ENCODE results near the gene SLC18A2. TPM values are rescaled to one million over a fixed set of nuclear protein-coding genes. Genes with fewer than 3 reads are reported as not detected.

Gene SLC18A2
- total and polyA plus RNA-seq, 7 donors = 0.23 to 1.4 (median 0.55) TPM

GRCh38 chr10:117222976-117223692, 17.8 kb upstream of the SLC18A2 start:
- intact Hi-C loops (cut with DNase I) = no loop called here
- H3K4me1 ChIP-seq = no peaks in the 10 kb centered on the region
- H3K9me3 ChIP-seq = no peaks in the 10 kb centered on the region
- peak; percentile 26 for DNase-seq
- H3K4me3 ChIP-seq = no peak overlapping the region
- 63 to 75% methylated on average over 4 of the region's 4 CpGs for WGBS, 2 donors
- peaks cover 0 to 6% (median 2%) of the 10 kb centered on the region in 3 donors for H3K27me3 ChIP-seq
- no peak overlapping the region for H3K27ac ChIP-seq
- TF ChIP-seq CTCF (IDR thresholded peaks at IDR 0.05) (no peak), POLR2AphosphoS5 (IDR thresholded peaks at IDR 0.05) (no peak)
- H3K36me3 ChIP-seq = no peaks in the 10 kb centered on the region

DNA sequence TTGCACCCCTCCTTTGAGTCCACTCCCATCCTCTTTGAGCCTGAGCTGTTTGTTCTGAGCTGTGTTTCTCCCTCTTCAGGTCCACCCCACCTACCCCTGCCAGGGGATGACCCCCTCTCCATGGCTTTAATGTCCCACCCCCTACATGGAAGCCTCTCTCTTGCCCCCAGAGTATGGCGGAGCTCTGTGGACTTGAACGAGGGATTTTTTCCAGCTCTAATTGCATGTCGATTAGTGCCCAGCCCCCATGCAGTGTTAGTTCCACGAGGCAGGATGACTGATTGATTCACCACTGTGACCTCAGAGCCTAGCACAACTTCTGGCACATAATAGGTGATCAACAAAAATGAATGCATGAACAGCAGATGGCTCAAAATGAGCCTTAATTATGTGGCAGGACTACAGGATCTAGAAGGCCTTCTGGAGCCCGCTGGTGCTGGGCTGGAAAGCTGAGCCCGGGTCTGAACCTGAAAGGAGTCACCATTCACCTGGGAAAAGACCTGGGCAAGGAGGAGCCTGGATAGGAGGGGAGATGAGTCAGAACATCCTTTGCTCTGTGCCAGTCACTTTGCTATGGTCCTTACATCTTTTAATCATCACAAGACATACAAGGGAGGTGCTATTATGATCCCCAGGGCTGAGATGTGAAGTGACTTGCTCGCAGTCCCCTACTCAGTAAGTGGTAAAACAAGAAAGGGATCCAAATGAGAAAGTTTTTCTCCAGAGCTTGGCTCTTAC, 17.1 kb upstream of the SLC18A2 start:
- H3K9me3 ChIP-seq = no peaks in the 10 kb centered on the region
- peak; percentile 9 for DNase-seq
- intact Hi-C loops (cut with DNase I) = no loop called here
- no peaks in the 10 kb centered on the region for H3K4me1 ChIP-seq
- 88% methylated on average over 7 of the region's 7 CpGs for WGBS, 2 donors
- no peaks in the 10 kb centered on the region for H3K36me3 ChIP-seq
- TF ChIP-seq POLR2AphosphoS5 (IDR thresholded peaks at IDR 0.05) = no peak
- no peak for TF ChIP-seq CTCF (IDR thresholded peaks at IDR 0.05)
- H3K27ac ChIP-seq = no peak overlapping the region
- H3K4me3 ChIP-seq = no peak overlapping the region
- peaks cover 0 to 2% (median 2%) of the 10 kb centered on the region in 3 donors for H3K27me3 ChIP-seq

GRCh38 chr10:117224881-117225280, 16.0 kb upstream of the SLC18A2 start:
- Histone ChIP-seq H3K27ac (no peak overlapping the region), H3K9me3 (no peaks in the 10 kb centered on the region), H3K4me1 (no peaks in the 10 kb centered on the region), H3K4me3 (no peak overlapping the region), H3K27me3 (peaks cover 0 to 2% (median 0%) of the 10 kb centered on the region in 3 donors), H3K36me3 (no peaks in the 10 kb centered on the region)
- no peak for TF ChIP-seq POLR2AphosphoS5 (IDR thresholded peaks at IDR 0.05)
- TF ChIP-seq CTCF (IDR thresholded peaks at IDR 0.05) = no peak
- TF ChIP-seq EP300 (IDR thresholded peaks at IDR 0.05) = no peak
- no peak for TF ChIP-seq POLR2A (IDR thresholded peaks at IDR 0.05)
- peak; percentile 41 for DNase-seq
- WGBS, 2 donors = 86 to 92% methylated on average over 3 of the region's 3 CpGs
- intact Hi-C loops (cut with DNase I) = no loop called here

DNA sequence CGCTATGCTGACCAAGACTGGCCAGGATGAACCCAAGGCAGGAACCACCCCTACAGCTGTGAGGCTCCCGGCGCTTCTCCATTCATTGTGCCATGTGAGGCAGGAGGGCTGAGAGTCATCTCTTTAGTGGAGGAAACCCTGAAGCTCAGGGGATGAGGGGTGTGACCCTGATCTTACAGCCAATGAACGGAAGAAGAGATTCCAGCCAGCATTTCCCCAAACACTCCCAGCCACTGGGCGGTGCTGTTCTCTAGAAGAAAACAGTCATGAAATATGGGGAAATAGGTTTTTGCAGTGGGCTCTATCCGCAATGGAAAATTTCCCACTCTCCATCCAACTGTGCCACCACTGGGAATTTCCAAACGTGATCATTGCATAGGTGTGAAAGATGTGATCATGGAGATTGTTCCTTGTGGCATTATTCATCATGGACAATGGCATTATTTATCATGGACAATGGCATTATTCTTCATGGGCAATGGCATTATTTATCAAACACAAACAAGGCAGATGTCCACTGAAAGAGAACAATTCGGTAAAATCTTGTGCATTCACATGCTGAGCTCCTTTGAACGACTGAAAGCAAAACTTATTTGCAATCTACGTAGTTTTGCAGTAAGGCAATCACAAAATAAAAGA, 14.0 kb upstream of the SLC18A2 start:
- no peak for TF ChIP-seq CTCF (IDR thresholded peaks at IDR 0.05)
- no peak for TF ChIP-seq POLR2A (IDR thresholded peaks at IDR 0.05)
- TF ChIP-seq EP300 (IDR thresholded peaks at IDR 0.05) = no peak
- no peak for TF ChIP-seq POLR2AphosphoS5 (IDR thresholded peaks at IDR 0.05)
- no peak for DNase-seq
- Histone ChIP-seq H3K27me3 (peaks cover 0 to 11% (median 0%) of the 10 kb centered on the region in 3 donors), H3K4me3 (no peak overlapping the region), H3K36me3 (no peaks in the 10 kb centered on the region), H3K9me3 (no peaks in the 10 kb centered on the region), H3K4me1 (no peaks in the 10 kb centered on the region), H3K27ac (no peak overlapping the region)
- WGBS, 2 donors = 18 to 34% methylated on average over 10 of the region's 10 CpGs
- intact Hi-C loops (cut with DNase I) = no loop called here

Measured in sigmoid colon (tissue), 7 donors.